ENCODE data around the gene KCNH4.
A peak's percentile ranks its signal among the peaks of the same experiment; 100 is the strongest.
"Not testable (repeated sequence)": the region's sequence is repeated elsewhere in the genome, so short reads cannot be mapped to it uniquely, and the experiment has no call there.

The KCNH4 gene

DNA sequence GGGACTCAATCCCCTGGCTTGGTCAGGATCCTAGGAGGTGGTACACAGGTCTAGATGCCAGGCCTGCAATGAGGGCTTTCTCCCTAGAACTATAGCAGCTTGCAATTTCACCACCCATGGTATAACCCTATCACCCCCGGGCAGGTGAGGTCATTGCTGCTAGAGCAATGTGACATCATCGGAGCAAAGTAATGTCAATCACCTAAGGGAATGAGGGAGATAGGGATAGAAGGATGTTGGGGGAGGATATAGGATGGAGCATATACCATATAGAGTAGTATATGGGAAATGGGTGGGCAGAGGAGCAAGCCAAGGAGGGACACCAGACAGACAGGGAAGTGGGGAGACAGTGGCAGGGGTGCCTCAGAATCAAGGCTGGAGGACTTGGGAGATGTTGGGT, 3.3 kb downstream of the KCNH4 start:
- DNase-seq = no peak

DNA sequence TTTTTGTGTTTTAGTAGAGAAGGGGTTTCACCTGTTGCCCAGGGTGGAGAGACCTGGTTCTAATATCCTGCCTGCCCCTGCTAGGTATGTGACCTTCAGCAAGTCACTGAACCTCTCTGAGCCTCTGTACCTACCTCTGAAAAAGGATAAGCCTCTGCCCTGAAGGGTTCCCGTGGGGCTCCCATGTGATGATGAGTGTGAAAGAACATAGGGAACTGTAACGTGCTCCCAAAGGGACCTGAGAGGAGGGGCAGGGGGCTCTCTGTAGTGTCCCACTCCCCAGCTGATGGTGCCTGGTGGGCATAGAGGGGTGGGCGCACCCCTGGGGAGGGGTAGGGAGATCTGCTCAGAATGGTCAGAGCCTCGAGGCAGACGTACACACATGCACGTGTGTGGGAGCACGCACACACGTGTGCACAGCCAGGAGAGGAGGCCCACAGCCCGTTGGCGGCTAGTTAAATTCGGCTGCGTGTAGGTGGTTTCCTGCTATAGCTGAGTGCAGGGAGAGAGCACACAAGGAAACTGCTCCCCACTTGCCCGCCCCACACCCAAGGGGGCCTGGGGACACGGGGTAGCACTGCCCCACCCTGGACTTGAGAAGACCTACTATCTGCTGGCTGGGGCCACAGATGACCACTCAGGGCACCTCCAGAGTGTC, 6.7 kb downstream of the KCNH4 start:
- DNase-seq = no peak

GRCh38 chr17:42171831-42172230, 9.1 kb downstream of the KCNH4 start:
- DNase-seq = no peak

DNA sequence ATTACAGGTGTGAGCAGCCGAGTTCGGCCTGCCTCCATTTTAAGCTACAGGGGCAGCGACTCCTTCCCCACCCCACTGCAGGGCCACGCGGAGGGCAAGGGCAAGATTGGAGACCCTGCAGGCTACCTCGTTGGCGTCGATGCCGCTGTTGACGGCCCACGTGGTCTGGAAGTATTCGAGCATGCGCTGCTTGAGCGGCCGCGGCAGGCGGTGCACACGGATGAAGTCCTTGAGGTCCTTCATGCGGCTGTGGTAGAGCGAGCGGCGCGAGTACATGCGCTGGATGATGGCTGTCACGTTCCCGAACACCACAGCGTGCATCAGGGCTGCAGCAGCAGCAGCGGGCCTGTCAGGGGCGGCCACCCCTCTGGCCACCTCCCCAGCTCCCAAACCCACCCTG, 11.6 kb downstream of the KCNH4 start:
- DNase-seq = no peak

GRCh38 chr17:42167807-42168206, 13.1 kb downstream of the KCNH4 start:
- no peak for DNase-seq

- no peak for DNase-seq
Observed at GRCh38 chr17:42166196-42166763, 14.7 kb downstream of the KCNH4 start.

DNA sequence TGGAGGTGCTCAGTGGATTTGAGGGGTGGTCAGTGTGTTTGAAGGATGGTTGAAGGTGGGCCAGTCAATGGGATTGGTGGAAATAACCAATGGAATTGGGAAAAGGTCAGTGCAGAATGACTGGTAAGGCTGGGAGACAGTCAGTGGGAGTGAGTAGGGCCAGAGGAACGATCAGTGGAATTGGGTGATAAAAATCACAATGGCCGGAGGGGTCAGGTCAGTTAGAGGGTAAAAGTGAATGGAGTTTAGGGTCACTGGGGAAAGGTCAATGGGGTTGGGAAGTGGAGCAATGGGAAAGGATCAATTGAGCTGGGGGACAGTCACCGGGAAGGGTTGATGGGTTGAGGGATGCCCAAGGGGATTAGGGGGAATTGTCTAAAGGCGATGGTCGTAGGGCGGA, 15.2 kb downstream of the KCNH4 start:
- no peak for DNase-seq

- no peak for DNase-seq
Observed at GRCh38 chr17:42163696-42164407, 17.1 kb downstream of the KCNH4 start.

DNA sequence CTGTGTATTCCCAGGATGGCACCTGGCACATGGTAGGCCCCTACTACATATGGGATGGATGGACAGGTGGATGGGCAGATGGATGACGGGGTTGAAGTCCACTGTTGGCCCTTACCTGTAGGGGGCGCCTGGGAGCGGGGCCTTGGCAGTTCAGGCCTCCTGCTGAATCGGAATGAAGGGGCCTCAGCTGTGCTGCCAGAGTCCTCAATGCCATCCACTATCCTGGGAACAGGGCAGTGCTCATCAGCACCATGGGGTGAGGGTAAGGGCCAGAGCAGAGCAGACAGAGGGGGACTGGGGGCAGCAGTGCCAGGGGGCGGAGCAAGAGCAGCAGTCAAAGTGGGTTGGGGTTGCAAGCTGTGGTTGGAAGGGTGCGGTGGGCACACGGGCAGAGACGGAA, 17.8 kb downstream of the KCNH4 start:
- peak in 2 of 4 experiments; percentile 9 to 21 for DNase-seq

DNA sequence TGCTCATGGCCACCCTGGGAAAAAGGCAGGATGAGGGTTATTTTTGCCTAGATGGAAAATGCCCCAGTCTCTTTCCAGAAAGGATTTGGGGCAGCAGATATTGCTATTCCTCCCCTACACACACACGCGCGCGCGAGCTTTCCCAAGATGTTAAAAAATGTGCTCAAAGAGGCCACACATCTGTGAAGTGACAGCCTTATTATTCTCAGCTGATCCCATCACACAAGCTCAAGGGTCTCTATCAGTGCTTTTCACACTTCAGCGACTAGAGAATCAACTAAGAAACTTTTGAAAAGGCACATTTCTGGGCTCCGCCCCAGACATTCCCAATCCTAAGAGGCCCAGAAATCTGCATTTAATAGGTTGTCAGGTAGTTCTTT, 20.4 kb downstream of the KCNH4 start:
- DNase-seq = no peak

DNA sequence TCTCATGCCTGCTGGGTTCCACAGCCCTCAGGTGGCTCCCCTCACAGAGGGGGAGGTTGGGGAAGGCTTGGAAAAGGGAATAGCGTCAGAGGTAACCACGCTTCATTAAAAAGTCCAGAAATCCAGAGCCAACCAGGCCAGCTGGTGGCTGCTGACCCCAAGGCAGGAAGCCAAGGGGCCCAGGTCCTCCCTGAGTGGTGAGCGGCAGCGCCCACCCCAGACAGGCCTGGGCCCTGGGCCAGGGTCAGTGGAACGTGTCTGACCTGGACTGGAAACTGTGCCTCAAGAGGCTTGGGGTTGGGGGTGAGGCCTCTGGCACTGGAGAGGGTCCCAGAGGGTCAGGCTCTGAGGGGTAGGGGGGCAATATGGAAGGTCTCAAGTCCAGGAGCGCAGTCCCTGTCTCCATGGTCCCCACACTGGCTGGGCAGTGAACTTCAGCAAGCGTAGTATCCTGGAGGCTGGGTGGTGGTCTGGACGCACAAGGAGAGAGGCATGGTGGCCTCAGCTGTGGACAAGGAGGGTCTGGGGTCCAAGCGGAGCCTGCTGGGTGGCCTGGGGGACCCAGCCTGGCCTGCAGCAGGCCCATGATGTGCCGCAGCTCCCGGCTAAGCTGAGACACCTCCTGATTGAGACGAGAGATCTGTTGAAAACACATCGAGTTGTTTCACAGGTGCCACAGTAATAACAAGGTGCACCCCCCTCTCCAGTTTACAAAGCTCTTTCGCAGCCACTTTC, 21.0 kb downstream of the KCNH4 start:
- no peak for DNase-seq

GRCh38 chr17:42155614-42156045, 25.3 kb downstream of the KCNH4 start:
- DNase-seq = no peak

DNA sequence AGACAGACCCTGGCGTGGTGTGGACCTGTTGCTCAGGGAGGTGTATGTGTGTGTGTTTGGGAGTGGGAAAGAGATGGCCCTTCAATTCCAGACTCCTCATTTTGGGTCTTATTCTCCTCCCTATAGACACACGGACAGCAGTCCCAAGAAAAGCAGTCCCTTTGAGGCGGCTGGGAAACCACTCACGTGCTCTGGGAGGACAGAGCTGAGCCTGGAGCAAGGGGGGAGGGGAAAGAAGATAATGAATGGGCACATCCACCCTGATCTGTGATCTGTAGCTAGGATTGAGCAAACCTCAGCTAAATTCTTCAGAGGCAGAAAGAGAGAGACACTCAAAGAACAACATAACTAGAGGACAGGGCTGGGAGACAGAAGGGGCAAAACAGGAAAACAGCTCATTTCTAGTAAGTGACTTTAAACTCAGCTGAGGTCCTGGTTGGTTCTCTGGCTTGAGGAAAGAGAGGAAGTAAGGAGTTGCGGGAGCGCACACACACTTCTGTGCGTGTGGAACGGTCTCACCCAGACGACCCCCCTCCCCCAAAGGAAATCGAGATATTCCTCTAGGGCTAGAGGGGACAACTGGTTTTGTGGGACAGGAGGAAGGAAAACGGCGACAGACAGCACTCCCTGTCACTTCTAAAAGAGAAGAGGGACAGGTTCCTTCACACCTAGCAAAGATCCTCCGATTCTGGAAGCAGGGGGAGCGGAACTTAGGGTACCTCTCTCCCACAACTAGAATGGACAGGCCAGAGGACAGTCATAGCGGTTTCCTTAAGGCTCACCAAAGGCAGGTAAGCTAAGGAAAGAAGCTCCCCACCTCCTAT, 26.8 kb downstream of the KCNH4 start:
- DNase-seq = no peak

DNA sequence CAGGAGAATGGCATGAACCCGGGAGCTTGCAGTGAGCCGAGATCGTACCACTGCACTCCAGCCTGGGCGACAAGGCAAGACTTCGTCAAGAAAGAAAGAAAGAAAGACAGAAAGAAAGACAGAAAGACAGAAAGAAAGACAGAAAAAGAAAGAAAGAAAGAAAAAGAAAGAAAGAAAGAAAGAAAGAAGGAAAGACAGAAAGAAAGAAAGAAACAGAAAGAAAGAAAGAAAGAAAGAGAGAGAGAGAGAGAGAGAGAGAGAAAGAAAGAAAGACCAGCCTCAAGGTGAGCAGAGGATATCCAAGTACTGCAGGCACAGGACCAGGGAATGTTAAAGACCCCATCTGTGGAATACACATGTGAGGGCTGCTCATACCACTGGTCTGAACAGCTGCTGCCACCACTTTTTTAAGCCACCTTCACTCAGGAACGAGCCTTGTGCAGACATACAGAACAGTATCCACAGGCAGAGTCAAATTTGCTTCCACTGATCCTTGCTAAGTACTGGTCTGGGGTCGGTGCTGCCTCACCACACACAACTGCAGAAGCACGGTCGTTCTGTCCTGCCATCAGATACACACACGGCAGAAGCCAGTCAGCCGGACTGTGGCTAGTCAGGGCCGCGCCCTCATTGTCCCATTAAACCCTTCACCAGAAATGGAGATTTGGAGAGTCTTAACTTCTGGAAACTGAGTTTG, 33.9 kb downstream of the KCNH4 start:
- DNase-seq = no peak

DNA sequence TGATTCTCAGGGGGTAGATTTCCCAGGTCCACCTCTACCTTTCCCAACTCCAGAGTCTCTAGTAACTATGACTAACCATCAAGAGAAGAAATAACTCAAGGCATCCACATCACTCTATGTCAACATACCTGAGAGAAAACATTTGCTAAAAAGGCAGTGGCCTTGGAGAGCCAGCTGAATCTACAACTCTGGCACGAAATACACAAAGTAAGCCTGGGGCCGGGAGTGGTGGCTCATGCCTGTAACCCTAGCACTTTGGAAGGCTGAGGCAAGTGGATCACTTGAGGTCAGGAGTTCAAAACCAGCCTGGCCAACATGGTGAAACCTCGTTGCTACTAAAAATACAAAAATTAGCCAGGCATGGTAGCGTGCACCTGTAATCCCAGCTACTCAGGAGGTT, 37.8 kb downstream of the KCNH4 start:
- not testable (repeated sequence) for DNase-seq

DNA sequence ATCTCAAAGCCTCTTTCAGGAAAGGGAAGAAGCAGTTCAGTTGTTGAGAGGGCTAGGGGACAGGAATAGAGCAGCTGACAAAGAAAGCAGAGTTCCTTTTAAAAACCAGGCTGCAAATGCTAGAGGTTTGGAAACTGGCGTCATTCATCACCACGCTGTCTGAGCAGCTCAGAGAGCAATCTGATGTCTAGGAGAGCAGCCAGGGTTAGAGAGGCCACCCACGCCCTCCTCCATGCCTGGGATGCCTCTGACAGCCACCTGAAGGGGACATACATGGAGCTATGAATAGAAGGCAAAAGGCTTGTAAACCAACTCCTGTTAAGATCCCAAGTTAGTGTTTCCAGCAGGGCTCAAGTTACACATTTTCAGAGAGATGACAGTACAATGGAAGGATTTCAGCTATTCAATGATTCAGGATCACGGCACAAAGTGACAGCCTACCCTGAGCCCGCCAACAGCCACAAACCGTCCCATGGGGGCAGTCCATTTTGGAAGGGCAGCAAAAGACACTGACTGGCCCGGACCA, 38.5 kb downstream of the KCNH4 start:
- no peak for DNase-seq

GRCh38 chr17:42141382-42141781, 39.6 kb downstream of the KCNH4 start:
- DNase-seq = no peak

- DNase-seq = not testable (repeated sequence)
Observed at GRCh38 chr17:42140690-42141089, 40.3 kb downstream of the KCNH4 start.

DNA sequence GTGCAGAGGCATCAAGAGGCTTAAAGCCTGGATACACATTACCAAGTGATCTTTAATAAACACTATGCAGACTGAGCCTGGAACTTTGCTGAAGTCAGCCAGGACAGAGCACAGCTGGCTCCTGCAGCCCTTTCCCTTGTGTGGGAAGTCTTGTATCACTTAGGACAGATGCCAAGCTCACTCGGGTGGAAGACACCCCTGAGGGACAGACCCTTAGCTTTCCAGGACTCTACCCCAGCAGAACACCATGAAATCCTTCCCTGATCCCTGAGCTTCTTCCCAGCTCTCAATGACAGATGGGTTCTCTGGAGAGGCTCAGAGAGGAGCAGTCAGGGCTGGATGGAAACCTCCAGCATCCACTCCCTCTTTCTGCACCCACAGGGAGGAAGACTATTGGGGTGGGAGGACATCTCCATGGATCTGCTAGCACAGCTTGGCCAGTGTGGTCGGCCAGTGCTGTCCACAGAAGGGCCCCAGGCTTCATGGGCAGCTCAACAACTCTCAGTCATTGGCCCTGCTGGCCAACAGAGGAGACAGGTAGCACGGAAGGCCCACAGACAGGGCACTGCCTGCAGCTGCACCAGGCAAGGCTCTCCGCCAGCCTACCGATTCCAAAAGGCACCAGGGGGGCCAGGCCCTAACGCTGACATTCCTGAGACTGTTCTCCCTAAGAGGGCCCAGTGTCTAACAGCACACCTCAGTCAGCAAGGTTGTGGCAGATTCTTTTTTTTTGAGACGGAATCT, 42.0 kb downstream of the KCNH4 start:
- DNase-seq = no peak

DNA sequence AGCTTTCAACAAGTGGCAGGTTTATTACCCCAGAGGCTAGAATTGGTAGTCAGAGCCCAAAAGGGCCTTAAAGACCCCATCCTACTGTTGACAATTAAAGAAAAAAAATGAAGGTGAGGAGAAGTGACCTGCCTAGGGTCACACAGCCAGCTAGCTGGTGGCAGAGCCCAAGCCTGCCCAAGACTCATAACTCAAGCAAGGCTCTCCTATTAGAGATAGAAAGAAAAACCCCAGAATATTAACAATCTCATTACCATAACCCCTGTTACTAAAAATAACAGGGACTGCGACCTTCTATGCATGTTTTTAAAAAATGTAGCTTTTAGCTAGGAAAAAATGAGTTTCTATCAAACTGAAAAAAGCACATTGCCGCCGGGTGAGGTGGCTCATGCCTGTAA, 44.3 kb downstream of the KCNH4 start:
- no peak for DNase-seq
